ENCODE results near the gene TUBGCP4. TPM values are rescaled to one million over a fixed set of nuclear protein-coding genes. Genes with fewer than 3 reads are reported as not detected.

TUBGCP4 gene, protein sequence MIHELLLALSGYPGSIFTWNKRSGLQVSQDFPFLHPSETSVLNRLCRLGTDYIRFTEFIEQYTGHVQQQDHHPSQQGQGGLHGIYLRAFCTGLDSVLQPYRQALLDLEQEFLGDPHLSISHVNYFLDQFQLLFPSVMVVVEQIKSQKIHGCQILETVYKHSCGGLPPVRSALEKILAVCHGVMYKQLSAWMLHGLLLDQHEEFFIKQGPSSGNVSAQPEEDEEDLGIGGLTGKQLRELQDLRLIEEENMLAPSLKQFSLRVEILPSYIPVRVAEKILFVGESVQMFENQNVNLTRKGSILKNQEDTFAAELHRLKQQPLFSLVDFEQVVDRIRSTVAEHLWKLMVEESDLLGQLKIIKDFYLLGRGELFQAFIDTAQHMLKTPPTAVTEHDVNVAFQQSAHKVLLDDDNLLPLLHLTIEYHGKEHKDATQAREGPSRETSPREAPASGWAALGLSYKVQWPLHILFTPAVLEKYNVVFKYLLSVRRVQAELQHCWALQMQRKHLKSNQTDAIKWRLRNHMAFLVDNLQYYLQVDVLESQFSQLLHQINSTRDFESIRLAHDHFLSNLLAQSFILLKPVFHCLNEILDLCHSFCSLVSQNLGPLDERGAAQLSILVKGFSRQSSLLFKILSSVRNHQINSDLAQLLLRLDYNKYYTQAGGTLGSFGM
- 13.0 TPM for total RNA-seq
- long read RNA-seq, full-length matches to known transcripts = 14 of 27 reads
- long read RNA-seq, partial matches to known transcripts = 1 of 27 reads
- long read RNA-seq, other reads (novel, unspliced or antisense) = 12 of 27 reads

DNA sequence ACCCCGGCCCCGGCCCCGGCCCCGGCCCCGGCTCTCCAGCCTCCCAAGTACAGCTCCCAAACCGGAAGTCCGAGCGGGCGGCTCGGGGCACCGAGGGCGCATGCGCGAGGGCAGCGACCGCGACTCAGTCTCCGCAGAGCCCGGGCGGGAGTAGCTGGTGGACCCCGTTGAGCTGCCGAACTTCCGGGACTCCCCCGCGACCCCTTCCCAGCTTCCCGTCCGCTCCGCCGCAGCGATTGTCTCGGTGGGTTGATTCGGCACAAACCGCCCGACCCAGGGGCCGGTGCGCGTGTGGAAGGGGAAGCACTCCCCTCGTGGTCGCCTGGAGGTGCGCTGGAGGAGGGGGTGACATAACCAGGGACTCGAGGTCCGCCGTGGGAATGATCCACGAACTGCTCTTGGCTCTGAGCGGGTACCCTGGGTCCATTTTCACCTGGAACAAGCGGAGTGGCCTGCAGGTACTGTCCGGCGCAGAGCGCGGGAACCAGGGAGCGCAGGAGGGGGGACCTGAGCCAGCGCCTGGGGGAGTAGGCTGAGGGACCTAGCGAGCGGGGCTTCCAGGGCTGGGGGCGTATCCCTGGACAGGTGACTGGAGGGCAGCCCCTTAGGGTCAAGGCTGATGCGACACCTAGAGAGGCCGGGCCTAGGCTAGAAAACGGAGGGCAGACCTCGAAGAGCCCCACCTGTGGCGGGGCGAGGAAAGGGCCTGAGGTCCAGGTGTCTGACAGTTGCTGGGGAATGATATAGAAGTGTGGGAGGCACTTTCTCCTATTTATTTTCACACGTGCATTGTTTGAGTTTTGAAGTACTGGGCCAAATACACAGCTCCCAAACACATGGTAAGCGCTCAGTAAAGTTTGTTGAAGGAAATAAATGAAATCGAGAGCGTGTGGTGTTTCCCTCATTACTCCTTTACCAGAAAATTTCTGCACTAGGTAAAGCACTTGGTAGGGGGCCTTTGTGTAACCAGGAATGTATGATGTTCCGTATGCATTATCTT lies at the start of gene TUBGCP4, which contains the start of gene ZSCAN29:
TUBGCP4 (plus strand) TSS at position 127 of the 1,000 bp plus-strand sequence; CDS start at position 381, 254 bp downstream.
ZSCAN29 (minus strand) TSS at position 69 of the 1,000 bp plus-strand sequence. CDS start 1,130 bp downstream, outside the sequence.
- ATAC-seq (peak; percentile 98), DNase-seq (peak; percentile 89)
- intact Hi-C loops (cut with micrococcal nuclease) = no loop called here

DNA sequence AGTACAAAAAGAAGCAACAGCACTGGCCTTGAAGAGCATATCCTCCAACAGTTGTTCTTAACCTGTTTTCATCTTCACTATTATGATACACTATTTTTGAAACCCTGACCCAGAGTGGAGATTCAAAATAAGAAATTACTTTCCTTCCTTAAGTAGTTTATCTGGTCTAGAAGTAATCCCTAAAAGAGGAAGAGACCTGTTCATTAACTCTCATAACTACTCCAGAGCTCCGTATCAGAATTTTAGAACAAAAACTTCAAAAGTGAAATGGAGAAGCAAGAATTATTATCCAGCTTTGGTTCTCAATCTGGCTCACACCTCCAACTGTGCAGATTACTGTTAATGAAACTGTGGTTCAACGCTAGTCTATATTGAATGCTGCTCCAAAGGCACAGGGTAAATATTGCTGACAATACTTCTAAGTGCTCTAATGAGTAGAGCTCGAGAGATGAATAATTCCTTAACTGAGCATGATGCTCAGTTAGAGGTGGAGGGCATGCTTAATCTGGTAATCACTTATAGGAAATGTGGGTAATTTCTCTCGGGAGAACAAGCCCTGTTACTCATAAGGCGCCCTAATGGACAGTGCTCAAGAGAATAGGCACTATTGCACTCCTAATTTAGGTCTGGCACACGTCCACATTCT lies 45.7 kb upstream of the TUBGCP4 start:
- ATAC-seq (no peak), DNase-seq (no peak)
- intact Hi-C loops (cut with micrococcal nuclease) = no loop called here

DNA sequence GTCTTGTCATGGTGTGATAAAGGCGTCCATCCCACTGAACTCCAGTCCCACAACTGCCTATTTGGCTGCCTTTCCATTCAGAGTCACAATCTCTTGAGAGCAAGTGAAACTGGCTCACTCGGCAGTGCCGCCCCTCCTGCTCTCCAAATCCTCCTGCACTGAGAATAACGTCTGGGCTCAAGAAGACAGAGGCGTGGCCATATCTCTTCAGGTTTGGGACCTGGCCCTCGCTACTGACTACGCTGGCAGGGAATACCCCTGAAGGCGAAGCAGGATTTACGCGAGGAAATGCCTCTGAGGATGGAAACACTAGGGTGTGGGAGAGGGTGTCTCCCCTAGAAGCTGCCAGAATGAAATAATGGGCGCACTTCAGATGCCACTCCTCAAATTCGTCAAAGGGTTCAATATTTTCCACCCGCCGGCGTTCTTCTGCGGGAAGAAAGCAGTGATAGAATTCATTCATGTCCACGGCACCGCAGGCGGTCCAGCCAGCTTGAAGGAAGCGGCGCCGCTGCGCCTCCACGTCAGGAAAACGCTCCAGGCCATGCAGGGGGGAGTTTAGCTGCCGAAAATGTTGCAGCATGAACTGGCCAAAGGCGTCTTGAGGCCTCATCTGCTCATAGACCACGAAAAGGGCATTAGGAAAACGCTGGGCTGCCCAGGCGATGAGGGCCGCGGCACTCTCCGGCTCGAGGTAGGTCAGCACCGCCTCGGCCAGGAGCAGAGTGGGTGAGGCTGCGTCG lies 41.5 kb upstream of the TUBGCP4 start:
- intact Hi-C loops (cut with micrococcal nuclease) = no loop called here
- DNase-seq = peak; percentile 53
- ATAC-seq = peak; percentile 25

DNA sequence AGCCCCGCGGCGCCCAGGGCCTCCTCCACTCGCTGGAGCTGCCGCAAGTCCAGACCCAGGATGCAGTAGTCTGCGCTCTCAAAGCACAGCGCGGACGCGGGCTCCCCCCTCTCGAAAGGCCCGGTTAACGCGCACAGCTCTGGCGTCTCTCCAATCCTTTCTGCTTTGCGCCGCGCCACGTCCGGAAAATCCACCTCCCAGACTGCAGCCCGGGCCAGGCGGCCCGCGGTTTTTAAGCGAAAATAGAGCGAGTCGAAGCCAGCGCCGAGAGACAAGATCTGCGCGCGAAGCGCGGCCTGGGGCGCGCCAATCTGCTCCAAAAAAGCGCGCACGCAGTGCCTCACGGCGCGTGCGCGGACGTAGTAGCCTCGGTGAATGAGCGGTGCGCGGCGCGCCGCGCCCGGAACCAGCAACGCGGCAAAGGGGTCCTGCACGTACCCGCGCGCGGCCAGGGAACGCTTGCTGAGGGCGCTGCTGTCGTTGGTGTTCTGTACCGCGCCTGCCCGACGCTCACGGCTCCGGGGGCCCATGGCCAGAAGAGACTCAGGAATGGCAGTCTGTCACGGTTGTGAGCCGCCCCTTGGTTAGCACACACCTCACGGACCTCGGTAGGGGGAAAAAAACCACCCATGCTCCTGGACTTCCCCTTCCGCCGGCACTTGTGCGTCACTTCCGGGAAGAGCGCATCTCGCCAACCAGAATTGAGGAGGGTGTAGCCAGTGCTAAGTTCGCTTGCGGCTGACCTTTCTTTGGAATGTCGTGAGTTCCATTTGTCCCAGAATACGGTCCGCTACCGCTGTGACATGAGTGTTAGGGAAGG lies 40.7 kb upstream of the TUBGCP4 start, which contains the start of gene LCMT2:
LCMT2 (minus strand) TSS at position 614 of the 820 bp plus-strand sequence; CDS start at position 530, 84 bp downstream.
- DNase-seq (peak; percentile 94), ATAC-seq (peak; percentile 97)
- intact Hi-C loops (cut with micrococcal nuclease) = no loop called here

DNA sequence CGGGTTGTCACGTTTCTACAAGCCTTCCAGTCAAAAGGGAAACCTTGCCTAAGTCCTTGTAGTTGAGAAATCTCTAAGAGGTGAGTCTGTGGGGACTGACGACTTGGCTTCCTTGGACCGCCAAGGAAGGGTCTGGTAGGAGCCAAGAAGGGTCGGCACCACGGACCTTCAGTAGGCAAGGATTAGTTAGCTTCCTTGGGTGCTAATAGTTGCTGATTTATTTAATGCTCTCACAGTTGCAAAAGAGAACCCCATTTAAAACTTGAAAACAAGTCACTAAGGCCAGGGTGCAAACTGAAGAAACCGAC lies 40.2 kb upstream of the TUBGCP4 start:
- ATAC-seq (no peak), DNase-seq (no peak)
- intact Hi-C loops (cut with micrococcal nuclease) = no loop called here

DNA sequence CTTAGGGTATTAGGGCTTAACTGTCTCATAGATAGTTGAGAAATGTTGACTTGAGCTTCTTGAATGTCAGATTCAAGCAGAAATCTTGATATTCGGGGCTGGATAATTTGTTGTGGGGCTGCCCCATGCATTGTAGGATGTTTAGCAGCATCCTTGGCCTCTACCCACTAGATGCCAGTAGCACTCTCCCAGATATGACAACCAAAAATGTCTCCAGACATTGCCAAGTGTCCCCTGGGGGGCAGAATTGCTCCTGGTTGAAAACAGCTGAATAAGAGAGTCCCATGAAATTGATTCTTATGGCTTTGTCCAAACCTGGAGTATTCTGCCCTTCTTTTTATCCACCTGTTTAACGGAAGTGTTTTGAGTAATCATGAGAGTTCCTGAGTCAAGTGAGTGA lies 24.6 kb upstream of the TUBGCP4 start:
- DNase-seq (no peak), ATAC-seq (no peak)
- intact Hi-C loops (cut with micrococcal nuclease) = no loop called here

DNA sequence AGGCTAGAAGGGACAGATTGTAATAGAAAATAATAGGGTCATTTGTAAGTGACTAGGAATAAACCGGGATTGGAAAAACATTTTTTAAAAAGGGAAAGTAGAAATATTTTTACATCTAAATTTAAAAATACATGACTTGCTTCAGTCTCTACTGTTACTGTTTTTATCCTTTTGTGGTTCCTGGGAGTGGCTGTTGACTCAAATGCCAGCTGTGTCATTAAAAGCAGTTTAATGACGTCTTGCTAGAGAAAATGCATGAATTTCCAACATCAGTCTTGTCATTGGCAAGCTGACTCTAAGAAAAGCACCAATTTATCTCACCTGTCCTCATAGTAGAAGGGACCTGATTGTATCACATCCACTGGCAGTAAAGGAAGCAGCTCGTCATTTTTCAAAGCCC lies 23.8 kb upstream of the TUBGCP4 start:
- intact Hi-C loops (cut with micrococcal nuclease) = no loop called here
- no peak for ATAC-seq
- DNase-seq = no peak

DNA sequence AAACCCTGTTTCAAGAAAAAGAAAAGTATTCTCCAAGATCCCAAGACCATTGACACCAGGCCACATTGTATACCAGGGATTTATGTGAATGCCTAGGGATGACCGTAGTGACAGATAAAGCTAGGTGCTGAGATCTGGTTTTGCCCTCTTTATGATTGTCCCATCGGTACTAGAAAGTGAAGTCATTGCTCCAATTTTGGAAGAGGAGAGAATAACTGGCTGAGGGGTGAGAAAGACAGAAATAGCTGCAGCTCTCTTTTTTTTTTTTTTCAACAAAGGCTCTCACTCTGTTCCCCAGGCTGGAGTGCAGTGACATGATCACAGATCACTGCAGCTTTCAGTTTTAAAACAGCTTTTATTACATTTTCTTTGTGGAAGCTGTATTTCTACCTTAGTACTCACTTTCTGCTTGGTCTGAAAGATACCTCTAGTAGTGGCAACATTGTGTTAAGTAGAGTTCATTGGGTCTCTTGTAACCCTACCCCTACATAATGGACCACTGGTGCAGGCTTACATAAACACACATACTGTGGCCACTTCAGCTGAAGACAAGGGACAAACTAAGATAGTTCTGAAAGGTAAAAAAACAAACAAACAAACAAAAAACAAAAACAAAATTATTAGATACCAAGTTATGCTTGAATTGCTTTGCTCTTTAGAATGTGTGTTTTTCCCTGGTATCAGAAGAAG lies 18.1 kb upstream of the TUBGCP4 start:
- intact Hi-C loops (cut with micrococcal nuclease) = no loop called here
- no peak for DNase-seq
- ATAC-seq = peak; percentile 89

DNA sequence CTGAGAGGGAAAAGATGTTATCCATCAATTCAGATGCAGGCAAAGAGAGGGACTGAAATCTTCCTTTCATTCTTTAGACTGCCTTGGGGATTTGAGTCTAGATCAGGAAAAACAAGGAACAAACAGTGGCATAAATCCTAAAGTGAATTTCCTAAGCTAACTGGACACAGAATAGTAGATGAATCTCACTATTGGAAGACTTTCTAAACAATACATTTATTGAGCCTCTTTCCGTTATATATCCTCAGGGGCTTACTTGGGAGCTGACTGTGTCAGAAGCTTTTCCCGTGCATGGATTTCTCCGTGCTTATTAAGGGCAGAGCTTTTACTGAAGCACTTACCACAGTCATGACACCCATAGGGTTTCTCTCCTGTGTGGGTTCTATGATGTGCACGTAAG lies 10.1 kb upstream of the TUBGCP4 start:
- intact Hi-C loops (cut with micrococcal nuclease) = no loop called here
- DNase-seq (no peak), ATAC-seq (no peak)

DNA sequence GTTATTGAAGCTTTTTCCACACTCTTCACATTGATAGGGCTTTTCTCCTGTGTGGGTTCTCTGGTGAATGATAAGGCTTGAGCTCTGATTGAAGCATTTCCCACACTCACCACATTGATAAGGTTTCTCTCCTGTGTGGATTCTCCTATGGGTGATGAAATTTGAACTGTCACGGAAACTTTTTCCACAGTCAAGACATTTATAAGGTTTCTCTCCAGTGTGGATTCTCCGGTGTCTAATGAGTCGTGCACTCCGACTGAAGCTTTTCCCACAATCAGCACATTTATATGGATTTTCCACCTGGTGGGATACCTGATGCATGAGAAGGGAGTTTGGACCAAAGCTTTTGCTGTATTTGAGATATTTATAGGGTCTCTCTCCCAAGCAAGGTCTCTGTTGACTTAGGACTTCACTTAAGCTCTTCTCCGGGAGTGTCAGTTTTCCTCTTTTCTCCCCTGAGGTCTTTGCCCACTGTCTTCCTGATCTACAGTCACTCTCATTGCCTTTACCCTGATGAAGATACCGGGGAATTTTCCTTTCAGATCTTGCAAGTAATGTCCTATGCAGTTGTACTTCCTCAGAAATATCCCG lies 9.5 kb upstream of the TUBGCP4 start:
- no peak for DNase-seq
- intact Hi-C loops (cut with micrococcal nuclease) = no loop called here
- ATAC-seq = no peak

DNA sequence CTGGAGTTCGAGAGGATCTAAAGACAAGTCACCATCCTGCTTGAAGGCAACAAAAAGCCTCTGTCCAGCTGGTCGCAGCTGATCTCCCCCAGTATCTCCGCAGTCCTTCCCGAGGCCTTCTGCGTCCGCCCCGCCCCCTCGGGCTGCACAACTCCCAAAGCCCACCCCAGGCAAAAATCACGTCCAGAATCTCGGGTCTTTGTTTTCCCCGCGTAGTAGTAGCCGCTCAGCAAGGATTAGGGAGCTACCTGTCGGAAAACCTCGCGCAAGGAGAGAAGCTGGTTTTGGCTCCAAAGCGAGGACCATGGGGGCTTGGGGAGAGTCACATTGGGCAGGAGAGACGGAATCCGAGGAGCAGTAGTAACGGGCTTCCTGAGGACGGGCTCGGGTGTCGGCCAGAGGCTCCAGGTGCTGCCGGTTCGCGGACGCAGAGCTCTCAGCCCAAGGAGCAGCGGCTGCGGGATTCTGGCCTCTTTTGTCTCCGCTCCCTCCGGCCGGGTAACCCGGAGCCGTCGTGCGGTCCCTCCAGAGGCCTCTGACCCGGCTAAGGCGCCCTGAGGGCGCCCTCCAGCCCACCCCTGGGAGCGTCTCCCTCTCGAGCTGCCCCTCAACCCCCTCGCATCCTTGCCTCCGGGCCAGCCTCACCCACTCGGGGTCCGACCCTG lies 459 bp upstream of the TUBGCP4 start:
- DNase-seq = peak; percentile 27
- intact Hi-C loops (cut with micrococcal nuclease) = no loop called here
- peak; percentile 77 for ATAC-seq

DNA sequence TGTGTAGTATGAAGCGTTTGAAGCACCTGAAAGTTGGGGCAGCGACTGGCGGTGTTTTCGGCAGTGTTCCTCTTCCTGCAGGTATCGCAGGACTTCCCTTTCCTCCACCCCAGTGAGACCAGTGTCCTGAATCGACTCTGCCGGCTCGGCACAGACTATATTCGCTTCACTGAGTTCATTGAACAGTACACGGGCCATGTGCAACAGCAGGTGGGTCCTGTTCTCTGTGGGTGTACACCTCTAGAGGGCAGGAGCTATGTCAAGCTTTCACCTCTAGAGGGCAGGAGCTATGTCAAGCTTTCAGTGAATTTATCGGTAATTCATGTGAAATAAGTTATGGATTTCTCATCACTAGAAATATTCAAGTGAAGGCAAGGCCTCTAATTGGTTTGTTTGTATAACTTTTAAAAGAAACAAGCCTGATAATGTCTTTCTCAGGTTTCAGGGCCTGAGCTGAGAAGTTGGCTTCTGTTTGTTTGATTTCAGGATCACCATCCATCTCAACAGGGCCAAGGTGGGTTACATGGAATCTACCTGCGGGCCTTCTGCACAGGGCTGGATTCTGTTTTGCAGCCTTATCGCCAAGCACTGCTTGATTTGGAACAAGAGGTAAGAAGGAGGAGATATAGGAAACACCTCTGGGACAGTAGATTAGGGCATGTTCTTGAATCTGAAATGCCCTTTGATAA lies 5.3 kb downstream of the TUBGCP4 start:
- intact Hi-C loops (cut with micrococcal nuclease) = no loop called here
- DNase-seq (no peak), ATAC-seq (peak; percentile 28)

DNA sequence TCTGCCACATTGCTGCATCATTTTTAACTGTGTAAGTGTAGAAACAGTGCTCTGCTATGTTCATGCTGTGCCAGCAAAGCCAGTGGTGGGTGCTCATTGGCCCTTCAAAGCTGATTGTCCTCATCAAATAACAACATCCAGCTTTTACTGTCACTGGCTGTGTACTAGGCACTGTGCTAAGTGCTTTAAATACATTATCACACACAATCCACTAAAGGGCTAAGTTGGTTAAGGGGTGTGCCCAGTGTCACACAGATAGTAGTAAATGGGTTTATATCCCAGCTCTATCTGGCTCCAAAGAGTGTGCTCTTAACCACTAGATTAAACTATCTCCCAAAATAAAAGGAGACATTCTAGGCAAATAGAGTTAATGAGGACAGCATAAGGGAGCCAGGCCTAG lies 7.7 kb downstream of the TUBGCP4 start:
- intact Hi-C loops (cut with micrococcal nuclease) = no loop called here
- ATAC-seq = no peak

DNA sequence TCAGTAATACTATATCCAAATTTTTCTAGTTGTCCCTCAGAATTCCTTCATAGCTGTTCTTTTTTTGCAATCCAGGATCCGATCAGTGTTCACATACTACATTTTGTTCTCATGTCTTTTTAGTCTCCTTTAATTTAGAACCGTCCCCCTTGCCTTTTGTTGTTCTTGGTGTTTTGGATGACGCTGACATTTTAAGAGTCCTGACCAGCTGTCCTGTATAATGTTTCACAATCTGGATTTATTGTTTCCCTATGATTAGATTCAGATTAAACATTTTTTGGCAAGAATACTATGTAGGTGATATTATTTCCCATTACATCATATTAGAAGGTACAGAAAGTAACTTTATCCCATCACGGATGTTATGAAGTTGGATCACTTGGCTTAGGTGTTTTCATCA lies 11.4 kb downstream of the TUBGCP4 start:
- ATAC-seq (no peak), DNase-seq (no peak)
- intact Hi-C loops (cut with micrococcal nuclease) = no loop called here

More for the DNA sequence above, 7.7 kb downstream of the TUBGCP4 start:
- DNase-seq = no peak

DNA sequence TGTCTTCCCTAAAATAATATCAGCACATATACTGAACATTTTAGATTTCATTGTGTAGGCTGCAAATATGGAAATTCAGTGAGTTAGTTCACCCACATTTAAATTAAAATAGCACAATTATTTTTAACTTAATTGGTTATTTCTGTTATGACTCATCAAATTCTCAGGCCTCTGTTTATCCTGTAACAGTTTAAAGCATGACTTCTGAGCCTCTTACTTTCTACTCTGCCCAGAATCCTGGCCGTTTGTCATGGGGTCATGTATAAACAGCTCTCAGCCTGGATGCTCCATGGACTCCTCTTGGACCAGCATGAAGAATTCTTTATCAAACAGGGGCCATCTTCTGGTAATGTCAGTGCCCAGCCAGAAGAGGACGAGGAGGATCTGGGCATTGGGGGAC lies 12.2 kb downstream of the TUBGCP4 start:
- intact Hi-C loops (cut with micrococcal nuclease) = no loop called here
- DNase-seq (no peak), ATAC-seq (no peak)
